ENCODE measurements around the gene VASH1.

VASH1 gene

GRCh38 chr14:76773188-76773885 lies 12.1 kb downstream of the VASH1 start:
- DNase-seq: no peak

GRCh38 chr14:76773956-76774820 lies 12.9 kb downstream of the VASH1 start:
- DNase-seq: no peak

- DNase-seq: no peak
These were observed 13.8 kb downstream of the VASH1 start for GRCh38 chr14:76774821-76775694.

GRCh38 chr14:76775695-76776427 lies 14.6 kb downstream of the VASH1 start:
- no peak for DNase-seq

GRCh38 chr14:76776428-76777251 lies 15.4 kb downstream of the VASH1 start:
- DNase-seq: no peak

- no peak for DNase-seq
These were observed 16.5 kb downstream of the VASH1 start for GRCh38 chr14:76777721-76778120.

GRCh38 chr14:76778546-76779215 lies 17.4 kb downstream of the VASH1 start:
- DNase-seq: no peak

GRCh38 chr14:76779221-76780057 lies 18.2 kb downstream of the VASH1 start:
- no peak for DNase-seq

- DNase-seq: no peak
These were observed 18.7 kb downstream of the VASH1 start for GRCh38 chr14:76780058-76780345.

GRCh38 chr14:76780360-76780759 lies 19.1 kb downstream of the VASH1 start:
- DNase-seq: no peak

GRCh38 chr14:76780875-76781647 lies 19.8 kb downstream of the VASH1 start:
- DNase-seq: no peak

- no peak for DNase-seq
These were observed 20.4 kb downstream of the VASH1 start for GRCh38 chr14:76781648-76782051.

GRCh38 chr14:76782115-76782884 lies 21.0 kb downstream of the VASH1 start:
- DNase-seq: no peak

- DNase-seq: no peak
These were observed 21.8 kb downstream of the VASH1 start for GRCh38 chr14:76782885-76783566.

GRCh38 chr14:76784266-76784874 lies 23.1 kb downstream of the VASH1 start:
- no peak for DNase-seq

- DNase-seq: no peak
These were observed 23.6 kb downstream of the VASH1 start for GRCh38 chr14:76784881-76785280.

GRCh38 chr14:76786601-76787000 lies 25.3 kb downstream of the VASH1 start:
- no peak for DNase-seq

- DNase-seq: no peak
These were observed 31.2 kb downstream of the VASH1 start for GRCh38 chr14:76792422-76792821.

Measured in NCI-H2029 treated with DMSO at 0.1 percent for 48 hours (cell line).